Stomach (tissue), 9 donors: ENCODE data around the gene NEBL. TPM values are rescaled to one million over a fixed set of nuclear protein-coding genes. Genes with fewer than 3 reads are reported as not detected.
A peak's percentile ranks its signal among the peaks of the same experiment; 100 is the strongest.

Source experiments
- DNase-seq, 2 donors: peaks; one replicate each; pipeline versions ENCODE4 v3.0.0 to v3.0.0-alpha.2; 2013 to 2019
- H3K27ac ChIP-seq, 5 donors: fragments of 200-600 bp in 4 of 5; sonication (generic) in 4 of 5; one replicate each; pipeline ENCODE4 v1.5.1; 2013 to 2019; ENCODE audit warnings: mild to moderate bottlenecking in 1 of 5, moderate library complexity in 1 of 5
- H3K27me3 ChIP-seq, 3 donors: fragments of 200-600 bp; sonication (generic); one replicate each; pipeline ENCODE4 v1.5.1; 2017 to 2019; ENCODE audit warnings: mixed run types in 1 of 3
- H3K36me3 ChIP-seq, 4 donors: fragments of 200-600 bp; sonication (generic); 1 replicate in 3 of 4; 2 replicates in 1 of 4; pipeline ENCODE4 v1.5.1; 2016 to 2019
- H3K4me1 ChIP-seq, 4 donors: fragments of 200-600 bp; sonication (generic); one replicate each; pipeline ENCODE4 v1.5.1; 2016 to 2019
- H3K4me3 ChIP-seq, 4 donors: fragments of 200-600 bp; sonication (generic) in 3 of 4; one replicate each; pipeline ENCODE4 v1.5.1; 2016 to 2019; ENCODE audit warnings: mild to moderate bottlenecking in 1 of 4
- H3K9me3 ChIP-seq, 4 donors: fragments of 200-600 bp; sonication (generic); one replicate each; pipeline ENCODE4 v1.5.1; 2016 to 2019
- CTCF ChIP-seq, 7 experiments: fragments of 450-650 bp in 4 of 7; fragments of 200-600 bp in 3 of 7; sonication (generic) in 3 of 7; IDR thresholded peaks; one replicate each; pipeline ENCODE4 v1.5.1; 2016 to 2019; ENCODE audit warnings: antibody characterized with exemption in 7 of 7, control low read depth in 2 of 7, mild to moderate bottlenecking in 1 of 7
- EP300 ChIP-seq: sonication (generic); formaldehyde crosslinking; IDR thresholded peaks from one replicate; pipeline ENCODE4 v1.6.1; 2017; ENCODE audit warnings: antibody characterized with exemption
- POLR2A ChIP-seq, 4 donors: fragments of 450-650 bp; IDR thresholded peaks; one replicate each; pipeline ENCODE4 v1.6.1; 2016; ENCODE audit warnings: antibody characterized with exemption in 4 of 4, control low read depth in 2 of 4, mild to moderate bottlenecking in 1 of 4, moderate library complexity in 1 of 4
- POLR2AphosphoS5 ChIP-seq, 3 donors: sonication (generic); formaldehyde crosslinking; IDR thresholded peaks; one replicate each; pipeline ENCODE4 v1.6.1; 2016; ENCODE audit warnings: antibody characterized with exemption in 3 of 3
- WGBS, 5 donors: extraction: QIAGEN DNeasy Blood & Tissue Kit in 3 of 5; methylation state at CpG; one replicate each; pipeline versions ENCODE4 v1.1.5 to v1.1.7; 2013 to 2018; 5-methylcytosine and 5-hydroxymethylcytosine counted together
- intact Hi-C: fragments of 100-400 bp; cut with DNase I; formaldehyde crosslinking; loops from one replicate; pipeline ENCODE4 v1.15.1; 2023; ENCODE audit warnings: low total_unique reads
- polyA plus RNA-seq, 3 donors: library from polyadenylated mRNA; stranded (reverse); fragments of 200-250 nt; gene quantifications; one replicate each; pipeline ENCODE4 v1.2.3, GENCODE V29; 2013
- total RNA-seq, 5 donors: library from RNA; depleted of rRNA; stranded (reverse); fragments of >200 nt; gene quantifications; one replicate each; pipeline versions ENCODE4 v1.1.0 to v1.2.3, GENCODE V29; 2014 to 2016
- donor health status: healthy with polysubstance abuse.
- donor health status: Bipolar disorder and iron deficiency.
- donor health status: healthy.

NEBL gene
- total and polyA plus RNA-seq, 8 donors = 1.2 to 21.8 (median 5.9) TPM

GRCh38 chr10:20888620-20889330, 8.3 kb downstream of the NEBL start:
- Histone ChIP-seq H3K4me3 (no peak overlapping the region), H3K36me3 (no peaks in the 10 kb centered on the region), H3K4me1 (no peaks in the 10 kb centered on the region), H3K27me3 (no peaks in the 10 kb centered on the region), H3K9me3 (no peaks in the 10 kb centered on the region), H3K27ac (no peak overlapping the region)
- intact Hi-C loops = no loop called here
- no peak for TF ChIP-seq POLR2A (IDR thresholded peaks at IDR 0.05)
- no peak for TF ChIP-seq CTCF (IDR thresholded peaks at IDR 0.05)
- no peak for TF ChIP-seq POLR2AphosphoS5 (IDR thresholded peaks at IDR 0.05)
- TF ChIP-seq EP300 = no peak
- 53 to 69% (median 62%) methylated on average over 7 of the region's 7 CpGs for WGBS, 5 donors
- DNase-seq = no peak

GRCh38 chr10:20887706-20888555, 9.2 kb downstream of the NEBL start:
- no peaks in the 10 kb centered on the region for H3K27me3 ChIP-seq
- no peaks in the 10 kb centered on the region for H3K36me3 ChIP-seq
- H3K4me1 ChIP-seq = no peaks in the 10 kb centered on the region
- DNase-seq = no peak
- no peaks in the 10 kb centered on the region for H3K9me3 ChIP-seq
- no peak overlapping the region for H3K27ac ChIP-seq
- intact Hi-C loops = no loop called here
- TF ChIP-seq EP300 = no peak
- no peak for TF ChIP-seq CTCF (IDR thresholded peaks at IDR 0.05)
- no peak for TF ChIP-seq POLR2AphosphoS5 (IDR thresholded peaks at IDR 0.05)
- TF ChIP-seq POLR2A (IDR thresholded peaks at IDR 0.05) = no peak
- 55 to 72% (median 64%) methylated on average over 7 of the region's 7 CpGs for WGBS, 5 donors
- H3K4me3 ChIP-seq = no peak overlapping the region

DNA sequence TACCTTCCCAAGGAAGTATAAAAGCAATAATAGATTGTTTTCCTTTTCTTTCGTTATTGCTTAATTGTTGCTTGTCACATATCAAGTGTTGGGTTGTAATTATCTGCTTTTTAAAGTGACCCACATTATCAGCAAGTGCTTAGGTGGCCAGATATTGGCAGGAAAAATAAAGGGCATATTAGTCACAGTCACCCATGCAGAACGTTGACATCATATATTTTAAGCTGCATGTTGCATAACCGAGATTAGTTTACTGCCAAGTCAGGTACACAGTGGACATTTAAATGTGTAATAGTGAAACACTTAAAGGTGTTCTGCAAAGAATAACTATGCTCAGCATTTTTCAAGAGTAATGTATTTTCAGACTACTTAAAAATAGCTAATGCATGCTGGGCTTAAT, 11.4 kb downstream of the NEBL start:
- Histone ChIP-seq H3K27ac (no peak overlapping the region), H3K36me3 (no peaks in the 10 kb centered on the region), H3K27me3 (no peaks in the 10 kb centered on the region), H3K4me1 (no peaks in the 10 kb centered on the region), H3K9me3 (no peaks in the 10 kb centered on the region), H3K4me3 (no peak overlapping the region)
- peak in 1 of 3 donors; percentile 71 for TF ChIP-seq POLR2AphosphoS5 (IDR thresholded peaks at IDR 0.05)
- no peak for TF ChIP-seq EP300
- WGBS, 5 donors = 17 to 34% (median 21%) methylated on average over 3 of the region's 3 CpGs
- intact Hi-C loops = no loop called here
- peak in 1 of 2 donors; percentile 62 for DNase-seq

DNA sequence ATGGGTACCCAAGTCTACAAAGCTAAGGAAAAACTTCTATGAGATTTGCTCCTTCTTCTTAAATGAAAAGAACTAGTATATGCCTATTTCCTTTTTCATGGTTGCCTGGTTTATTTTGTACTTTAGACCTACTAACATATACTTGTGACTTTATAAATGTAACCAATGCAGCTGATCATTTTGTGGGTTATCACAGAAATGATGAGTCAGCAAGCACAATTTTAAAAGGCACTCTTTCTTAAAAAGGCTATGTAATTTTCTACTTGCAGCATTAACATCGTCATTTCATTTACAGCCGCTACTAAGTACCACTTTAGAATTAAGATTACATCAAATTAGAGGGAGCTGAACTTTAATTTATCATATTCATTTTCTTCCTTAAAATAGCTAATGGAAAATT, 13.6 kb downstream of the NEBL start:
- H3K9me3 ChIP-seq = no peaks in the 10 kb centered on the region
- no peak overlapping the region for H3K27ac ChIP-seq
- H3K4me1 ChIP-seq = no peaks in the 10 kb centered on the region
- no peaks in the 10 kb centered on the region for H3K27me3 ChIP-seq
- 94 to 98% (median 96%) methylated on average over 2 of the region's 2 CpGs for WGBS, 5 donors
- no peak for TF ChIP-seq CTCF (IDR thresholded peaks at IDR 0.05)
- TF ChIP-seq POLR2A (IDR thresholded peaks at IDR 0.05) = no peak
- TF ChIP-seq EP300 = no peak
- no peak for TF ChIP-seq POLR2AphosphoS5 (IDR thresholded peaks at IDR 0.05)
- DNase-seq = no peak
- intact Hi-C loops = no loop called here
- no peak overlapping the region for H3K4me3 ChIP-seq
- H3K36me3 ChIP-seq = no peaks in the 10 kb centered on the region
